Measurements from ENCODE around the gene DQX1. TPM values are rescaled to one million over a fixed set of nuclear protein-coding genes. Genes with fewer than 3 reads are reported as not detected.
"Not testable (repeated sequence)": the region's sequence is repeated elsewhere in the genome, so short reads cannot be mapped to it uniquely, and the experiment has no call there.

DQX1 gene
- total RNA-seq, 1 donor from 2014 or later = not detected

GRCh38 chr2:74564222-74564621, 38.2 kb upstream of the DQX1 start:
- DNase-seq (ENCODE audit: low spot score) = no peak
- Mint-ChIP-seq H3K4me3 (ENCODE audit: unreplicated experiment) (peak overlapping the region; percentile 26), H3K4me1 (ENCODE audit: low read depth) (peaks cover 68% of the 10 kb centered on the region), H3K27ac (ENCODE audit: unreplicated experiment) (peak overlapping the region; percentile 82), H3K27me3 (ENCODE audit: low read depth) (no peaks in the 10 kb centered on the region), H3K9me3 (ENCODE audit: low read depth) (no peaks in the 10 kb centered on the region), H3K36me3 (ENCODE audit: low read depth) (no peaks in the 10 kb centered on the region)
- TF ChIP-seq CTCF (IDR thresholded peaks at IDR 0.05) = no peak

GRCh38 chr2:74562126-74562775, 36.2 kb upstream of the DQX1 start:
- peaks cover 54% of the 10 kb centered on the region for H3K4me1 Mint-ChIP-seq (ENCODE audit: low read depth)
- H3K4me3 Mint-ChIP-seq (ENCODE audit: unreplicated experiment) = no peak overlapping the region
- TF ChIP-seq CTCF (IDR thresholded peaks at IDR 0.05) = no peak
- H3K9me3 Mint-ChIP-seq (ENCODE audit: low read depth) = no peaks in the 10 kb centered on the region
- no peak for DNase-seq (ENCODE audit: low spot score)
- H3K27me3 Mint-ChIP-seq (ENCODE audit: low read depth) = no peaks in the 10 kb centered on the region
- H3K36me3 Mint-ChIP-seq (ENCODE audit: low read depth) = no peaks in the 10 kb centered on the region
- H3K27ac Mint-ChIP-seq (ENCODE audit: unreplicated experiment) = peak overlapping the region; percentile 52

GRCh38 chr2:74561022-74561421, 35.0 kb upstream of the DQX1 start:
- H3K36me3 Mint-ChIP-seq (ENCODE audit: low read depth); H3K27ac Mint-ChIP-seq (ENCODE audit: unreplicated experiment); H3K27me3 Mint-ChIP-seq (ENCODE audit: low read depth); H3K9me3 Mint-ChIP-seq (ENCODE audit: low read depth); H3K4me3 Mint-ChIP-seq (ENCODE audit: unreplicated experiment); DNase-seq (ENCODE audit: low spot score): not testable (repeated sequence)
- H3K4me1 Mint-ChIP-seq (ENCODE audit: low read depth) = peaks cover 54% of the 10 kb centered on the region

- no peak for TF ChIP-seq CTCF (IDR thresholded peaks at IDR 0.05)
- Mint-ChIP-seq H3K27me3 (ENCODE audit: low read depth) (no peaks in the 10 kb centered on the region), H3K4me1 (ENCODE audit: low read depth) (peaks cover 52% of the 10 kb centered on the region), H3K9me3 (ENCODE audit: low read depth) (no peaks in the 10 kb centered on the region), H3K36me3 (ENCODE audit: low read depth) (no peaks in the 10 kb centered on the region), H3K27ac (ENCODE audit: unreplicated experiment) (peak overlapping the region; percentile 34), H3K4me3 (ENCODE audit: unreplicated experiment) (no peak overlapping the region)
- DNase-seq (ENCODE audit: low spot score) = no peak
Measured at GRCh38 chr2:74560591-74560990, 34.6 kb upstream of the DQX1 start.

GRCh38 chr2:74559912-74560311, 33.9 kb upstream of the DQX1 start:
- no peak for TF ChIP-seq CTCF (IDR thresholded peaks at IDR 0.05)

More at GRCh38 chr2:74559912-74560311, 33.9 kb upstream of the DQX1 start:
- Mint-ChIP-seq H3K36me3 (ENCODE audit: low read depth) (no peaks in the 10 kb centered on the region), H3K4me3 (ENCODE audit: unreplicated experiment) (no peak overlapping the region), H3K27ac (ENCODE audit: unreplicated experiment) (no peak overlapping the region), H3K9me3 (ENCODE audit: low read depth) (no peaks in the 10 kb centered on the region), H3K4me1 (ENCODE audit: low read depth) (peaks cover 59% of the 10 kb centered on the region), H3K27me3 (ENCODE audit: low read depth) (no peaks in the 10 kb centered on the region)
- no peak for DNase-seq (ENCODE audit: low spot score)

Data from chondrocyte (in vitro differentiated cells).